Measurements from ENCODE around the gene EPO.

DNA sequence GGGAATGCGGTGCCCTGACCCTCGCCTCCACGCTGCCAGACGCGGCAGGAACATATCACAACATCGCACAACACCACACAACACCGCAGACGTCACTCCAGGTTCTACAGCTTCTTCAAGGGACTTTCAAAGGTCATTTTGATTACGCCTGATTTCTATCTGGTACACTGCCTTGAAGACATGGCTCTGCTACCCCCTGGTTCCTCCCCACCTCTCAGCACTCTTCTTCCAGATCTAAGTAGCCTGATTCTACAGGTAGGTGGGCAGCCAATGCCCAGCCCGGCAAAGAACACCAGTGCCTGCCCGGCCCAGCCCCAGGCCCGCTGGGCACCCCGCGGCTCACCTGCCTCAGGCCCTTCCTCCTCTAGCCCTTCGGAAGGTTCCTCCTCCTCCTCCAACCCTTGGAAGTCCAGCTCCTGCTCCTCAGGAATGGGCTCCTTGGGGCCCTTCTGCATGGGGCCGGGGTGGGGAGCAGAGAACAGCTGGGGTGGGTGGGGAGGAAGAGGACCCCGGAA, 34.6 kb upstream of the EPO start:
- TF ChIP-seq, protein P1, sequence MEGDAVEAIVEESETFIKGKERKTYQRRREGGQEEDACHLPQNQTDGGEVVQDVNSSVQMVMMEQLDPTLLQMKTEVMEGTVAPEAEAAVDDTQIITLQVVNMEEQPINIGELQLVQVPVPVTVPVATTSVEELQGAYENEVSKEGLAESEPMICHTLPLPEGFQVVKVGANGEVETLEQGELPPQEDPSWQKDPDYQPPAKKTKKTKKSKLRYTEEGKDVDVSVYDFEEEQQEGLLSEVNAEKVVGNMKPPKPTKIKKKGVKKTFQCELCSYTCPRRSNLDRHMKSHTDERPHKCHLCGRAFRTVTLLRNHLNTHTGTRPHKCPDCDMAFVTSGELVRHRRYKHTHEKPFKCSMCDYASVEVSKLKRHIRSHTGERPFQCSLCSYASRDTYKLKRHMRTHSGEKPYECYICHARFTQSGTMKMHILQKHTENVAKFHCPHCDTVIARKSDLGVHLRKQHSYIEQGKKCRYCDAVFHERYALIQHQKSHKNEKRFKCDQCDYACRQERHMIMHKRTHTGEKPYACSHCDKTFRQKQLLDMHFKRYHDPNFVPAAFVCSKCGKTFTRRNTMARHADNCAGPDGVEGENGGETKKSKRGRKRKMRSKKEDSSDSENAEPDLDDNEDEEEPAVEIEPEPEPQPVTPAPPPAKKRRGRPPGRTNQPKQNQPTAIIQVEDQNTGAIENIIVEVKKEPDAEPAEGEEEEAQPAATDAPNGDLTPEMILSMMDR (IDR thresholded peaks at IDR 0.05 in 2 of 3, conservative IDR thresholded peaks at IDR 0.05 in 1 of 3; ENCODE audit: borderline replicate concordance in 1 of 3, insufficient read depth in 1 of 3, low read depth in 2 of 3, low read length in 2 of 3): no peak
- TF ChIP-seq, protein P2, sequence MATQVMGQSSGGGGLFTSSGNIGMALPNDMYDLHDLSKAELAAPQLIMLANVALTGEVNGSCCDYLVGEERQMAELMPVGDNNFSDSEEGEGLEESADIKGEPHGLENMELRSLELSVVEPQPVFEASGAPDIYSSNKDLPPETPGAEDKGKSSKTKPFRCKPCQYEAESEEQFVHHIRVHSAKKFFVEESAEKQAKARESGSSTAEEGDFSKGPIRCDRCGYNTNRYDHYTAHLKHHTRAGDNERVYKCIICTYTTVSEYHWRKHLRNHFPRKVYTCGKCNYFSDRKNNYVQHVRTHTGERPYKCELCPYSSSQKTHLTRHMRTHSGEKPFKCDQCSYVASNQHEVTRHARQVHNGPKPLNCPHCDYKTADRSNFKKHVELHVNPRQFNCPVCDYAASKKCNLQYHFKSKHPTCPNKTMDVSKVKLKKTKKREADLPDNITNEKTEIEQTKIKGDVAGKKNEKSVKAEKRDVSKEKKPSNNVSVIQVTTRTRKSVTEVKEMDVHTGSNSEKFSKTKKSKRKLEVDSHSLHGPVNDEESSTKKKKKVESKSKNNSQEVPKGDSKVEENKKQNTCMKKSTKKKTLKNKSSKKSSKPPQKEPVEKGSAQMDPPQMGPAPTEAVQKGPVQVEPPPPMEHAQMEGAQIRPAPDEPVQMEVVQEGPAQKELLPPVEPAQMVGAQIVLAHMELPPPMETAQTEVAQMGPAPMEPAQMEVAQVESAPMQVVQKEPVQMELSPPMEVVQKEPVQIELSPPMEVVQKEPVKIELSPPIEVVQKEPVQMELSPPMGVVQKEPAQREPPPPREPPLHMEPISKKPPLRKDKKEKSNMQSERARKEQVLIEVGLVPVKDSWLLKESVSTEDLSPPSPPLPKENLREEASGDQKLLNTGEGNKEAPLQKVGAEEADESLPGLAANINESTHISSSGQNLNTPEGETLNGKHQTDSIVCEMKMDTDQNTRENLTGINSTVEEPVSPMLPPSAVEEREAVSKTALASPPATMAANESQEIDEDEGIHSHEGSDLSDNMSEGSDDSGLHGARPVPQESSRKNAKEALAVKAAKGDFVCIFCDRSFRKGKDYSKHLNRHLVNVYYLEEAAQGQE (IDR thresholded peaks at IDR 0.05; ENCODE audit: low read depth): no peak
